WERI-Rb-1 (cell line): ENCODE results near the gene KLC4.

Experiments used
- DNase-seq: peaks from one replicate; pipeline ENCODE4 v3.0.0-alpha.2; 2020
- H3K27ac ChIP-seq: fragments of 250-450 bp; sonication (Bioruptor Pico); 2 replicates; pipeline ENCODE4 v1.5.1; 2020; ENCODE audit warnings: mild to moderate bottlenecking, moderate library complexity
- H3K27me3 ChIP-seq: fragments of 250-450 bp; sonication (Bioruptor Pico); 2 replicates; pipeline ENCODE4 v1.5.1; 2021; ENCODE audit warnings: mild to moderate bottlenecking, low read depth, moderate library complexity; ENCODE audit not compliant: insufficient read depth, severe bottlenecking
- H3K36me3 ChIP-seq: fragments of 250-450 bp; sonication (Bioruptor Pico); 2 replicates; pipeline ENCODE4 v1.5.1; 2020; ENCODE audit warnings: mild to moderate bottlenecking, moderate library complexity
- H3K4me3 ChIP-seq: 2 replicates; pipeline ENCODE4 v1.5.1; 2011; ENCODE audit warnings: low read depth, mild to moderate bottlenecking, control low read depth, low read length
- H3K9me3 ChIP-seq: fragments of 250-450 bp; sonication (Bioruptor Pico); 2 replicates; pipeline ENCODE4 v1.5.1; 2021; ENCODE audit warnings: mild to moderate bottlenecking, moderate library complexity; ENCODE audit not compliant: severe bottlenecking
- CTCF ChIP-seq: IDR thresholded peaks from 2 replicates; pipeline ENCODE4 v1.5.1; 2011; ENCODE audit warnings: low read depth, mild to moderate bottlenecking, control low read depth, inconsistent platforms, low read length

KLC4 gene

GRCh38 chr6:43123461-43124314 is 64.3 kb downstream of the KLC4 start:
- TF ChIP-seq CTCF = no peak
- no peak overlapping the region for H3K4me3 ChIP-seq
- peak overlapping the region; percentile 47 for H3K27ac ChIP-seq
- H3K27me3 ChIP-seq = no peaks in the 10 kb centered on the region
- no peaks in the 10 kb centered on the region for H3K36me3 ChIP-seq
- DNase-seq = peak; percentile 56
- no peaks in the 10 kb centered on the region for H3K9me3 ChIP-seq

- H3K4me3 ChIP-seq = no peak overlapping the region
- H3K9me3 ChIP-seq = no peaks in the 10 kb centered on the region
- H3K27ac ChIP-seq = 0 out of 2 replicates have a peak overlapping the region, but pooled peaks have one; percentile 9
- DNase-seq = no peak
- H3K27me3 ChIP-seq = no peaks in the 10 kb centered on the region
- no peaks in the 10 kb centered on the region for H3K36me3 ChIP-seq
- TF ChIP-seq CTCF = no peak
These were observed 65.0 kb downstream of the KLC4 start for GRCh38 chr6:43124481-43124880.
